ENCODE results near the gene DAB2IP.

The DAB2IP gene

DNA sequence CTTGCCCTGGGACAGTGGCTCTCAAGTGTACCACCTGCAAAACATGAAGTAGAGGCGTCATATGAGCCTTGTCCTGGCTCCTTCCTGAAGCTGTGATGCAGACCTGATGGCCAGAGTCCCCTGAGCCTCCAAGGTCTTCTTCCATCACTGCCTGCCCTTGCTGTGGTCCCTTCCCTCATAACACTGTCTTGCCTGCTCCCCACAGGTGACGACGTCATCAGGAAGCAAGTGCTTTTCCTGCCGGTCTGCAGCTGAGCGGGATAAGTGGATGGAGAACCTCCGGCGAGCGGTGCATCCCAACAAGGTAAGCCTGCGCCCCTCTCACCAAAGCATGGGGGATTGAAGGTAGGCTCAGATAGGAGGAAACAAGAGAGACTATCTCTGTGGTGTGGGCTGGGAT, 107.3 kb downstream of the DAB2IP start:
- H3K9me2 ChIP-seq (replicated peaks; ENCODE audit: control insufficient read depth, low read length), result no peaks in the 10 kb centered on the region
- no peaks in the 10 kb centered on the region for H3K79me2 ChIP-seq (ENCODE audit: control insufficient read depth, low read length)
- no peaks in the 10 kb centered on the region for H3K4me1 ChIP-seq (ENCODE audit: control insufficient read depth, low read length)
- H3K9me3 ChIP-seq (ENCODE audit: control insufficient read depth, insufficient read depth, low read length), result no peaks in the 10 kb centered on the region
- no peak overlapping the region for H3K4me3 ChIP-seq (ENCODE audit: low read length)
- no peaks in the 10 kb centered on the region for H3F3A ChIP-seq (ENCODE audit: control insufficient read depth, insufficient read depth)
- H3K27ac ChIP-seq (ENCODE audit: low read depth, low read length), result no peak overlapping the region
- no peaks in the 10 kb centered on the region for H4K20me1 ChIP-seq (ENCODE audit: control insufficient read depth, insufficient read depth, low read depth, low read length)
- H3K4me2 ChIP-seq (ENCODE audit: low read length), result no peak overlapping the region
- no peaks in the 10 kb centered on the region for H3K27me3 ChIP-seq (ENCODE audit: control insufficient read depth, low read length)
- TF ChIP-seq EZH2phosphoT487 (IDR thresholded peaks at IDR 0.05; ENCODE audit: borderline replicate concordance, low read length), result no peak
- TF ChIP-seq, protein P1, sequence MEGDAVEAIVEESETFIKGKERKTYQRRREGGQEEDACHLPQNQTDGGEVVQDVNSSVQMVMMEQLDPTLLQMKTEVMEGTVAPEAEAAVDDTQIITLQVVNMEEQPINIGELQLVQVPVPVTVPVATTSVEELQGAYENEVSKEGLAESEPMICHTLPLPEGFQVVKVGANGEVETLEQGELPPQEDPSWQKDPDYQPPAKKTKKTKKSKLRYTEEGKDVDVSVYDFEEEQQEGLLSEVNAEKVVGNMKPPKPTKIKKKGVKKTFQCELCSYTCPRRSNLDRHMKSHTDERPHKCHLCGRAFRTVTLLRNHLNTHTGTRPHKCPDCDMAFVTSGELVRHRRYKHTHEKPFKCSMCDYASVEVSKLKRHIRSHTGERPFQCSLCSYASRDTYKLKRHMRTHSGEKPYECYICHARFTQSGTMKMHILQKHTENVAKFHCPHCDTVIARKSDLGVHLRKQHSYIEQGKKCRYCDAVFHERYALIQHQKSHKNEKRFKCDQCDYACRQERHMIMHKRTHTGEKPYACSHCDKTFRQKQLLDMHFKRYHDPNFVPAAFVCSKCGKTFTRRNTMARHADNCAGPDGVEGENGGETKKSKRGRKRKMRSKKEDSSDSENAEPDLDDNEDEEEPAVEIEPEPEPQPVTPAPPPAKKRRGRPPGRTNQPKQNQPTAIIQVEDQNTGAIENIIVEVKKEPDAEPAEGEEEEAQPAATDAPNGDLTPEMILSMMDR (IDR thresholded peaks at IDR 0.05; ENCODE audit: low read depth, low read length, poor library complexity, severe bottlenecking), result no peak
- H3K36me3 ChIP-seq (ENCODE audit: control insufficient read depth, low read length), result no peaks in the 10 kb centered on the region

DNA sequence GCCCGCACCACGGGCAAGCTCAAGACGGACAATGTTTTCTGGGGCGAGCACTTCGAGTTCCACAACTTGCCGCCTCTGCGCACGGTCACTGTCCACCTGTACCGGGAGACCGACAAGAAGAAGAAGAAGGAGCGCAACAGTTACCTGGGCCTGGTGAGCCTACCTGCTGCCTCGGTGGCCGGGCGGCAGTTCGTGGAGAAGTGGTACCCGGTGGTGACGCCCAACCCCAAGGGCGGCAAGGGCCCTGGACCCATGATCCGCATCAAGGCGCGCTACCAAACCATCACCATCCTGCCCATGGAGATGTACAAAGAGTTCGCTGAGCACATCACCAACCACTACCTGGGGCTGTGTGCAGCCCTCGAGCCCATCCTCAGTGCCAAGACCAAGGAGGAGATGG, 108.6 kb downstream of the DAB2IP start:
- Histone ChIP-seq H3K4me1 (ENCODE audit: control insufficient read depth, low read length) (no peaks in the 10 kb centered on the region), H3K9me2 (replicated peaks; ENCODE audit: control insufficient read depth, low read length) (no peaks in the 10 kb centered on the region), H3F3A (ENCODE audit: control insufficient read depth, insufficient read depth) (no peaks in the 10 kb centered on the region), H4K20me1 (ENCODE audit: control insufficient read depth, insufficient read depth, low read depth, low read length) (no peaks in the 10 kb centered on the region), H3K27me3 (ENCODE audit: control insufficient read depth, low read length) (no peaks in the 10 kb centered on the region), H3K79me2 (ENCODE audit: control insufficient read depth, low read length) (no peaks in the 10 kb centered on the region), H3K36me3 (ENCODE audit: control insufficient read depth, low read length) (no peaks in the 10 kb centered on the region), H3K9me3 (ENCODE audit: control insufficient read depth, insufficient read depth, low read length) (no peaks in the 10 kb centered on the region), H3K4me3 (ENCODE audit: low read length) (no peak overlapping the region), H3K4me2 (ENCODE audit: low read length) (no peak overlapping the region), H3K27ac (ENCODE audit: low read depth, low read length) (no peak overlapping the region)
- no peak for TF ChIP-seq EZH2phosphoT487 (IDR thresholded peaks at IDR 0.05; ENCODE audit: borderline replicate concordance, low read length)
- TF ChIP-seq, protein P1 (IDR thresholded peaks at IDR 0.05; ENCODE audit: low read depth, low read length, poor library complexity, severe bottlenecking), result no peak

DNA sequence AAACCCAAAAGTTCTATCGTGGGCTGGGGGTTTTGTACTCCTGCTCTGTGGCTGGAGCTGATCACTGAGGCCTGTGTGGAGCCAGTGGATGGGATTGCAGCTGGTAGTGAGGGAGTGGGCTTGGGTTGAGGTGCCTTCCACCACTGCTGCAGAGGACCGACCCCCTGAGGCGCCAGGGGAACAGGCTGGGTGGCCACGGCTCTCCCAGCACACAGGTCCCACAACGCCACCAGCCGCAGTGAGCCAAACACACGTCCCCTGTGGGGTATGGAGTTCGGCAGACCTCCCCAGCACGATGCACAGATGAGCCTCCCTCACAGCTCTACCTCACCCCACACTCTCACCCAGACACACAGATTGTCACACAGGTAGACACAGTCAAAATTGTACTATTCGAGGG, 109.1 kb downstream of the DAB2IP start:
- no peak overlapping the region for H3K27ac ChIP-seq (ENCODE audit: low read depth, low read length)
- no peaks in the 10 kb centered on the region for H3F3A ChIP-seq (ENCODE audit: control insufficient read depth, insufficient read depth)
- no peak overlapping the region for H3K4me2 ChIP-seq (ENCODE audit: low read length)
- no peaks in the 10 kb centered on the region for H3K79me2 ChIP-seq (ENCODE audit: control insufficient read depth, low read length)
- no peaks in the 10 kb centered on the region for H3K9me2 ChIP-seq (replicated peaks; ENCODE audit: control insufficient read depth, low read length)
- no peak overlapping the region for H3K4me3 ChIP-seq (ENCODE audit: low read length)
- no peaks in the 10 kb centered on the region for H3K9me3 ChIP-seq (ENCODE audit: control insufficient read depth, insufficient read depth, low read length)
- no peaks in the 10 kb centered on the region for H3K4me1 ChIP-seq (ENCODE audit: control insufficient read depth, low read length)
- H3K27me3 ChIP-seq (ENCODE audit: control insufficient read depth, low read length), result no peaks in the 10 kb centered on the region
- H3K36me3 ChIP-seq (ENCODE audit: control insufficient read depth, low read length), result no peaks in the 10 kb centered on the region
- no peaks in the 10 kb centered on the region for H4K20me1 ChIP-seq (ENCODE audit: control insufficient read depth, insufficient read depth, low read depth, low read length)
- no peak for TF ChIP-seq EZH2phosphoT487 (IDR thresholded peaks at IDR 0.05; ENCODE audit: borderline replicate concordance, low read length)
- TF ChIP-seq, protein P1 (IDR thresholded peaks at IDR 0.05; ENCODE audit: low read depth, low read length, poor library complexity, severe bottlenecking), result no peak

DNA sequence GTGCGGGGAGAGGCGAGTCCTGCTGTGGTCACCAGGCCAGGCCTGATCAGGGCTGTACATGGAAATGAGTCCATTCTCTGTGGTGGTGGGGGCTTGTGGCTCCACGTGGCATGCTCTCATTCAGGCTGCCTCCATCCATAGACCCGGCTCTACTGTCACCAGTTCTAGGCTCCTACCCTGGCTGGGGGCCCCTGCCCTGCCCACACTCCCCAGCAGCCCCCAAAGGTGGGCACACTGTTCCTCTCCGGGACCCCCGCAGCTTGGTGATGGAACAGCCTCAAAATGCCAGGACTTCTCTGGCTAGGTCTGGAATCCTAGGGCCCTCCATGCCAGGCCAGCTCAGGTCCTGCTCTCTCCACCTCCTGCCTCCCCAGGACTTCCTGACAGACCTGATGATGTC, 111.7 kb downstream of the DAB2IP start:
- Histone ChIP-seq H3K79me2 (ENCODE audit: control insufficient read depth, low read length) (no peaks in the 10 kb centered on the region), H3K4me2 (ENCODE audit: low read length) (no peak overlapping the region), H3K27me3 (ENCODE audit: control insufficient read depth, low read length) (no peaks in the 10 kb centered on the region), H4K20me1 (ENCODE audit: control insufficient read depth, insufficient read depth, low read depth, low read length) (no peaks in the 10 kb centered on the region), H3F3A (ENCODE audit: control insufficient read depth, insufficient read depth) (no peaks in the 10 kb centered on the region), H3K9me3 (ENCODE audit: control insufficient read depth, insufficient read depth, low read length) (no peaks in the 10 kb centered on the region), H3K4me1 (ENCODE audit: control insufficient read depth, low read length) (no peaks in the 10 kb centered on the region), H3K27ac (ENCODE audit: low read depth, low read length) (no peak overlapping the region), H3K9me2 (replicated peaks; ENCODE audit: control insufficient read depth, low read length) (no peaks in the 10 kb centered on the region), H3K36me3 (ENCODE audit: control insufficient read depth, low read length) (no peaks in the 10 kb centered on the region), H3K4me3 (ENCODE audit: low read length) (no peak overlapping the region)
- TF ChIP-seq, protein P1 (IDR thresholded peaks at IDR 0.05; ENCODE audit: low read depth, low read length, poor library complexity, severe bottlenecking), result no peak
- TF ChIP-seq EZH2phosphoT487 (IDR thresholded peaks at IDR 0.05; ENCODE audit: borderline replicate concordance, low read length), result no peak
